ENCODE results near the gene LIPC.

Gene LIPC

GRCh38 chr15:58535337-58535736 is 103.5 kb downstream of the LIPC start:
- no peak for TF ChIP-seq Cebpa-rat (IDR thresholded peaks at IDR 0.05)
- Histone ChIP-seq H3K27ac (no peak overlapping the region), H3K9me3 (peaks cover 5% of the 10 kb centered on the region)

GRCh38 chr15:58535894-58536293 is 104.1 kb downstream of the LIPC start:
- H3K9ac ChIP-seq = no peak overlapping the region
- H3K4me3 ChIP-seq = no peak overlapping the region
- H4K20me1 ChIP-seq = no peaks in the 10 kb centered on the region
- peaks cover 8% of the 10 kb centered on the region; the same call in 1 of the 2 replicates for H3K36me3 ChIP-seq
- H3K27ac ChIP-seq = no peak overlapping the region
- no peak for TF ChIP-seq Cebpa-rat (IDR thresholded peaks at IDR 0.05)
- peaks cover 5% of the 10 kb centered on the region for H3K9me3 ChIP-seq
- no peak overlapping the region for H3K4me2 ChIP-seq
- H3K4me1 ChIP-seq = peaks cover 21% of the 10 kb centered on the region
- no peaks in the 10 kb centered on the region for H3K27me3 ChIP-seq

More at GRCh38 chr15:58535337-58535736, 103.5 kb downstream of the LIPC start:
- no peaks in the 10 kb centered on the region for H3K27me3 ChIP-seq
- no peak overlapping the region for H3K9ac ChIP-seq
- H3K36me3 ChIP-seq = peaks cover 8% of the 10 kb centered on the region; the same call in 1 of the 2 replicates
- no peaks in the 10 kb centered on the region for H4K20me1 ChIP-seq
- H3K4me2 ChIP-seq = no peak overlapping the region
- H3K4me1 ChIP-seq = peaks cover 20% of the 10 kb centered on the region
- H3K4me3 ChIP-seq = no peak overlapping the region

DNA sequence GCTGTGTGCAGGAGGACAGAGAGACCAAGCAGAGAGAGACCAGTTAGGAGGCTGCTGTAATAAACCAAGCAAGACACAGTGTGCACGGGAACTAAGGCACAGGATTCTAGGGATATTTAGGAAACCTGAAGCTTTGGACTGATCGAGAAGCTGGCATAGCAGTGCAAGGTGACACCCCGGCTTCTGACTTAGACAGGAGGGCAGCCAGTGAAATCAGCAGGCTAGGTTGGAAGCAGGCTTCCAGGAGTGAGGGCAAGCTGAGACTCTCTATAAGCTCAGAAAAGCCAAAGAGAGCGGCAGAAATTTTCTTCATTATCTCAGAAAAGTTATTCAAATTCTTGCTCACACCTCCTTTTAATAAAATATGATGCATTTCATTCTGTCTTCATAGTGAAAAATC is 104.6 kb downstream of the LIPC start:
- Histone ChIP-seq H3K27ac (no peak overlapping the region), H3K36me3 (peaks cover 8% of the 10 kb centered on the region; the same call in 1 of the 2 replicates), H3K9me3 (peaks cover 5% of the 10 kb centered on the region), H3K27me3 (no peaks in the 10 kb centered on the region), H4K20me1 (no peaks in the 10 kb centered on the region), H3K4me3 (no peak overlapping the region), H3K4me1 (peaks cover 21% of the 10 kb centered on the region), H3K9ac (no peak overlapping the region), H3K4me2 (no peak overlapping the region)
- no peak for TF ChIP-seq Cebpa-rat (IDR thresholded peaks at IDR 0.05)

DNA sequence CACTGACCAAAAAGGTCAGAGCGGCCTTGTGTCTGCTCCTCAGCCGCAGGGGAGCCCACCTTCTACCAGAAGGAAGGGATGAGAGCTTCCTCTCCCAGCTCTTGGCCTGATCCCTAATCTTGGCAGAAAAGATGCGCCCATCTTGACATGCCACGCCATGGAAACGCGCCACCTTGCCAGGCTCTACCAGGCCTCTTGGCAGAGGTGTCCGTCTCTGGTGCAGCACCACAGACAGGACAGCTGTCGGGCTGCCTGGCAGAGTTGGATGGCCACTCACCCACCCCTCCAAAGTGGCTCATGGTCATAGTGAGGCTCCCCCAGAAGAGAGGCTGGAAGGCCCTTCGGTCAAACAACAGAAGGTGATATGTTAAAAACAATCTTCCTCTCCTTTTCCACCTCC is 105.2 kb downstream of the LIPC start:
- H3K9ac ChIP-seq = no peak overlapping the region
- H3K4me1 ChIP-seq = peaks cover 21% of the 10 kb centered on the region
- H3K4me2 ChIP-seq = no peak overlapping the region
- H3K36me3 ChIP-seq = peaks cover 8% of the 10 kb centered on the region; the same call in 1 of the 2 replicates
- no peak for TF ChIP-seq Cebpa-rat (IDR thresholded peaks at IDR 0.05)
- no peak overlapping the region for H3K27ac ChIP-seq
- no peaks in the 10 kb centered on the region for H3K27me3 ChIP-seq
- H4K20me1 ChIP-seq = no peaks in the 10 kb centered on the region
- H3K4me3 ChIP-seq = no peak overlapping the region
- H3K9me3 ChIP-seq = peaks cover 5% of the 10 kb centered on the region

- Histone ChIP-seq H3K9ac (no peak overlapping the region), H3K27me3 (no peaks in the 10 kb centered on the region), H3K36me3 (peaks cover 15% of the 10 kb centered on the region; the same call in 1 of the 2 replicates), H3K9me3 (peaks cover 6% of the 10 kb centered on the region), H3K4me3 (no peak overlapping the region), H3K27ac (no peak overlapping the region), H3K4me1 (peaks cover 21% of the 10 kb centered on the region), H4K20me1 (no peaks in the 10 kb centered on the region), H3K4me2 (no peak overlapping the region)
- no peak for TF ChIP-seq Cebpa-rat (IDR thresholded peaks at IDR 0.05)
Measured at GRCh38 chr15:58538225-58538727, 106.5 kb downstream of the LIPC start.

DNA sequence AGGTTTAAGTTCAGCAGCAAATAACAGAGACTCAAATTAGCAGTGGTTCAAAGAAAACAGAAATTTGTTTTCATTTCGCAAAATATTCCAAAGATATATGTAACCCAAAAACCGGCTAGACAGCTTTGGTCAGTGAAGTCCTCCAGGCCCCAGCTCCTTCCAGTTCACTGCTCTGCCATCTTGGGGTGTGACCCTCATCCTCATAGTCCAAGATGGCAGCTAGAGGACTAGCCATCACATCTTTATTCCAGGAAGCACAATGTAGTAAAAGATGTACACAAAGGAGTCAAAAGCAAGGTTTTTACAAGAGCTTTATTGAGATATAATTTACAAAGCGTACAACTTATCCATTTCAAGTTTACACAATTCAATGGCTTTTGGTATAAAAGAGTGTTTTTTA is 107.1 kb downstream of the LIPC start:
- no peak overlapping the region for H3K9ac ChIP-seq
- H4K20me1 ChIP-seq = no peaks in the 10 kb centered on the region
- no peak overlapping the region for H3K4me3 ChIP-seq
- no peak overlapping the region for H3K4me2 ChIP-seq
- peaks cover 12% of the 10 kb centered on the region for H3K9me3 ChIP-seq
- no peak for TF ChIP-seq Cebpa-rat (IDR thresholded peaks at IDR 0.05)
- H3K27me3 ChIP-seq = no peaks in the 10 kb centered on the region
- H3K4me1 ChIP-seq = peaks cover 20% of the 10 kb centered on the region
- H3K36me3 ChIP-seq = peaks cover 17% of the 10 kb centered on the region; the same call in 1 of the 2 replicates
- no peak overlapping the region for H3K27ac ChIP-seq

- no peaks in the 10 kb centered on the region for H3K27me3 ChIP-seq
- H3K27ac ChIP-seq = no peak overlapping the region
- peaks cover 17% of the 10 kb centered on the region; the same call in 1 of the 2 replicates for H3K36me3 ChIP-seq
- H3K4me3 ChIP-seq = no peak overlapping the region
- TF ChIP-seq Cebpa-rat (IDR thresholded peaks at IDR 0.05) = no peak
- peak overlapping the region; percentile 6; the same call in 1 of the 2 replicates for H3K4me2 ChIP-seq
- no peaks in the 10 kb centered on the region for H4K20me1 ChIP-seq
- peaks cover 17% of the 10 kb centered on the region for H3K9me3 ChIP-seq
- H3K4me1 ChIP-seq = peaks cover 13% of the 10 kb centered on the region; the same call in 1 of the 2 replicates
- H3K9ac ChIP-seq = no peak overlapping the region; the same call in 1 of the 2 replicates
Measured at GRCh38 chr15:58539548-58539947, 107.8 kb downstream of the LIPC start.

DNA sequence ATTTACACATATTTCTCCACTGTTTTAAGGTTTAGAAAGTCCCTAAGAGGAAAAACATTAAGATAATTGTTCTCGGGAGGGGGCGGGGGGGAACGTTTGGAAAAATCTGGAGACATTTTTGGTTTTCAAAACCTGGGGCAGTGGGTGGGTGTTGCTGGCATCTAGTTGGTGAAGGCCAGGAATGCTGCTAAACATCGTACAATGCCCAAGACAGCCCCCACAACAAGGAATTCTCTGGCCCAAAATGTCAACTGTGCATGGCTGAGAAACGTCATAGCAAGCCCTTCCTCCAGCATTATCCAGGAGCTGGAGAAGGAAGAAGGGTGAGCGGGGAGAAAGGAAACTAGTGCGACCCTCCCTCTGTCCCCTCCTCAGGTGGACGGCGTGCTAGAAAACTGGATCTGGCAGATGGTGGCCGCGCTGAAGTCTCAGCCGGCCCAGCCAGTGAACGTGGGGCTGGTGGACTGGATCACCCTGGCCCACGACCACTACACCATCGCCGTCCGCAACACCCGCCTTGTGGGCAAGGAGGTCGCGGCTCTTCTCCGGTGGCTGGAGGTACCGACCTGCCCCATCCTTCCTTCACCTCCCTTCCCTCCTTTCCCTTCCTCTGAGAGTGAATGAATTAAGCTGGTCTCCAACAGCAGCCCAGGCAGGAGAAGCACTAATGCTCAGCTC is 109.8 kb downstream of the LIPC start:
- H3K27ac ChIP-seq = no peak overlapping the region
- peaks cover 28% of the 10 kb centered on the region for H3K36me3 ChIP-seq
- no peaks in the 10 kb centered on the region for H4K20me1 ChIP-seq
- H3K4me2 ChIP-seq = no peak overlapping the region
- TF ChIP-seq Cebpa-rat (IDR thresholded peaks at IDR 0.05) = no peak
- H3K4me1 ChIP-seq = peaks cover 28% of the 10 kb centered on the region; the same call in 1 of the 2 replicates
- peaks cover 32% of the 10 kb centered on the region for H3K9me3 ChIP-seq
- H3K4me3 ChIP-seq = no peak overlapping the region
- H3K27me3 ChIP-seq = no peaks in the 10 kb centered on the region
- H3K9ac ChIP-seq = no peak overlapping the region

DNA sequence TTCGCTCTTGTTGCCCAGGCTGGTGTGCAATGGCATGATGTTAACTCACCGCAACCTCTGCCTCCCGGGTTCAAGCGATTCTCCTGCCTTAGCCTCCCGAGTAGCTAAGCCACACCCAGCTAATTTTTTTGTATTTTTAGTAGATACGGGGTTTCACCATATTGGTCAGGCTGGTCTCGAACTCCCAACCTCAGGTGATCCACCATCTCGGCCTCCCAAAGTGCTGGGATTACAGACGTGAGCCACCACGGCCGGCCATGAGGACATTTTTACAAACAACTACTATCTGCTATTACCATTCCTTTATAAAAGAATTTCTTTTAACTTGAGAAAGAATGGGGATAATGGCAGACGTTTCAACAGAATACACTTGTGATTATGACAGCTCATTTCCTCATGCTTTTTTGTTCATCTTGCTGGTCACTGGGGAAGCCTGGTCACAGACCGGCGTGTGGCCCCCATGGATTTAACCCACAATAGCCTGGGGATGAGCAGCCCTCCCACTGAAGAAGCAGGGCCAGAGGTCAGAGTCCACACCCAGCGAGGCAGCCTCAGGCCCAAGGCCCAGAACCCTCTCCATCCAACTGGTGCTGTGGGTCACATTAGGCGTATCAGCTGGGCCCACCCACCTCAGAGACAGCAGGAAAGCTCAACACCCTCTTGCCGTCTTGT is 112.0 kb downstream of the LIPC start:
- Histone ChIP-seq H3K36me3 (peaks cover 20% of the 10 kb centered on the region), H3K4me2 (no peak overlapping the region), H3K27me3 (no peaks in the 10 kb centered on the region), H3K9ac (no peak overlapping the region), H3K4me1 (peaks cover 49% of the 10 kb centered on the region), H3K27ac (no peak overlapping the region), H4K20me1 (no peaks in the 10 kb centered on the region), H3K9me3 (peaks cover 30% of the 10 kb centered on the region), H3K4me3 (no peak overlapping the region)
- no peak for TF ChIP-seq Cebpa-rat (IDR thresholded peaks at IDR 0.05)

DNA sequence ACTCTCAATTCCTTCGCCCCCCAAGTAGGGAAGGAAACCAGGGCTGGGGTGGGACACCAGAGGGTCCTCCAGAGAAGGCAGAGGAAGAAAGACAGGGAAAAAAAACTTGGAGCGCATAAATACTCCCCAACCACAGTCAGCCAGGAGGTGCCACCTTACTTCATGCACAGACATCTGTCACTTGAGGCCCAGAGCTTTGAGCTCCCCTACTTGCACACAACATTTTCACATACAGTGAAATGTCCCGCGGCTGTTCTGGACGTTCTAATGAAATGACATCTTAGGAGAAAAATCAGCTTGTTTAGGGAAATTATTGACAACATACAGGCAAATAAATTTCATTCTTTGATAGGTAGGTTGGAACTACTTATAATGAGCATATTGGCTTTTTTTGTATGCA is 113.0 kb downstream of the LIPC start:
- no peak overlapping the region for H3K4me2 ChIP-seq
- no peaks in the 10 kb centered on the region for H4K20me1 ChIP-seq
- no peaks in the 10 kb centered on the region for H3K27me3 ChIP-seq
- peaks cover 53% of the 10 kb centered on the region for H3K4me1 ChIP-seq
- no peak for TF ChIP-seq Cebpa-rat (IDR thresholded peaks at IDR 0.05)
- peaks cover 28% of the 10 kb centered on the region for H3K9me3 ChIP-seq
- no peak overlapping the region for H3K9ac ChIP-seq
- H3K36me3 ChIP-seq = peaks cover 19% of the 10 kb centered on the region
- no peak overlapping the region for H3K27ac ChIP-seq
- no peak overlapping the region for H3K4me3 ChIP-seq
